Mammary epithelial cell (primary cell): ENCODE results near the gene P4HA3.

Experiments used
- EZH2 ChIP-seq: IDR thresholded peaks from 2 replicates; pipeline ENCODE4 v1.6.1; 2012; ENCODE audit warnings: low read length, inconsistent platforms, borderline replicate concordance
- TF ChIP-seq, protein P1 (sequence below), 2 donors: IDR thresholded peaks in 1 of 2; conservative IDR thresholded peaks in 1 of 2; 2 replicates each; pipeline ENCODE4 v1.5.1; 2011 to 2012; ENCODE audit warnings: inconsistent platforms in 2 of 2, low read length in 2 of 2, mild to moderate bottlenecking in 2 of 2, control low read depth in 1 of 2, low read depth in 1 of 2; ENCODE audit not compliant: insufficient read depth in 1 of 2; ENCODE audit errors: extremely low read depth in 1 of 2

DNA sequence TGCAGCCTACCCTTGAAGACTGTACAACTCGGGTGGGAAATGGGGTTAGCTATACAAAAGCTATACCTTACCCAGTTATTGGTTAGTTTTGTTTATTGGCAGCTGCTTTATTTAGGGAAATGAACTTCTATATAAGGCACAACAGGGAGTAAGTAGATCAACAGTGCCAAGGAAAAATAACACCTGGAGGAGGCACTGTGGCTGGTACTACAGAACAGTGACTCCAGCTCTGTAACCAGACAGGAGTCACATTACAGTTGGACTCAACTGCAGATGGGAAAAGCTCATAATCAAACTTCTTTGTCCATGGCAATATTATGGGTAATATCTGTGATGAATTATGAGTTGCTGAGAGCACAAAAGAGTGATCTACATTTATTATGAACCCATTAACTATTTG is 14.0 kb downstream of the P4HA3 start:
- no peak for TF ChIP-seq EZH2
- TF ChIP-seq, protein P1, sequence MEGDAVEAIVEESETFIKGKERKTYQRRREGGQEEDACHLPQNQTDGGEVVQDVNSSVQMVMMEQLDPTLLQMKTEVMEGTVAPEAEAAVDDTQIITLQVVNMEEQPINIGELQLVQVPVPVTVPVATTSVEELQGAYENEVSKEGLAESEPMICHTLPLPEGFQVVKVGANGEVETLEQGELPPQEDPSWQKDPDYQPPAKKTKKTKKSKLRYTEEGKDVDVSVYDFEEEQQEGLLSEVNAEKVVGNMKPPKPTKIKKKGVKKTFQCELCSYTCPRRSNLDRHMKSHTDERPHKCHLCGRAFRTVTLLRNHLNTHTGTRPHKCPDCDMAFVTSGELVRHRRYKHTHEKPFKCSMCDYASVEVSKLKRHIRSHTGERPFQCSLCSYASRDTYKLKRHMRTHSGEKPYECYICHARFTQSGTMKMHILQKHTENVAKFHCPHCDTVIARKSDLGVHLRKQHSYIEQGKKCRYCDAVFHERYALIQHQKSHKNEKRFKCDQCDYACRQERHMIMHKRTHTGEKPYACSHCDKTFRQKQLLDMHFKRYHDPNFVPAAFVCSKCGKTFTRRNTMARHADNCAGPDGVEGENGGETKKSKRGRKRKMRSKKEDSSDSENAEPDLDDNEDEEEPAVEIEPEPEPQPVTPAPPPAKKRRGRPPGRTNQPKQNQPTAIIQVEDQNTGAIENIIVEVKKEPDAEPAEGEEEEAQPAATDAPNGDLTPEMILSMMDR (conservative IDR thresholded peaks at IDR 0.05 in 1 of 2, IDR thresholded peaks at IDR 0.05 in 1 of 2; ENCODE audit: extremely low read depth in 1 of 2, insufficient read depth in 1 of 2, low read depth in 1 of 2, low read length in 2 of 2), result no peak
